ENCODE measurements around the gene DNASE1.

DNASE1 gene

GRCh38 chr16:3698941-3699340, 44.5 kb downstream of the DNASE1 start:
- POLR2A ChIA-PET (ENCODE audit: low non-redundant PET) = no interaction called here
- no peak for TF ChIP-seq CTCF (conservative IDR thresholded peaks at IDR 0.05; ENCODE audit: low read depth)
- no peak overlapping the region for H3K27ac ChIP-seq
- DNase-seq (ENCODE audit: low spot score) = no peak
- CTCF ChIA-PET = interaction anchor here (0.6 kb wide), 1 partner anchor 356 kb away, joined by 5 read pairs; no protein-coding TSS in a partner anchor

GRCh38 chr16:3701531-3701930, 47.0 kb downstream of the DNASE1 start:
- no peak for TF ChIP-seq CTCF (conservative IDR thresholded peaks at IDR 0.05; ENCODE audit: low read depth)
- POLR2A ChIA-PET (ENCODE audit: low non-redundant PET) = no interaction called here
- DNase-seq (ENCODE audit: low spot score) = no peak
- H3K27ac ChIP-seq = no peak overlapping the region
- CTCF ChIA-PET = no interaction called here

GRCh38 chr16:3702082-3702481, 47.6 kb downstream of the DNASE1 start:
- CTCF ChIA-PET = interaction anchor here (0.6 kb wide), 1 partner anchor 481 kb away, joined by 7 read pairs; no protein-coding TSS in a partner anchor
- H3K27ac ChIP-seq = no peak overlapping the region
- no peak for TF ChIP-seq CTCF (conservative IDR thresholded peaks at IDR 0.05; ENCODE audit: low read depth)
- DNase-seq (ENCODE audit: low spot score) = no peak
- POLR2A ChIA-PET (ENCODE audit: low non-redundant PET) = no interaction called here

GRCh38 chr16:3706253-3707012, 51.9 kb downstream of the DNASE1 start:
- CTCF ChIA-PET = interaction anchor here (0.6 kb wide), 1 partner anchor 80 kb away, joined by 4 read pairs; no protein-coding TSS in a partner anchor
- POLR2A ChIA-PET (ENCODE audit: low non-redundant PET) = no interaction called here
- H3K27ac ChIP-seq = no peak overlapping the region; the same call in 1 of the 2 replicates
- TF ChIP-seq CTCF (conservative IDR thresholded peaks at IDR 0.05; ENCODE audit: low read depth) = no peak
- DNase-seq (ENCODE audit: low spot score) = no peak
